Mesenchymal stem cell (in vitro differentiated cells and primary cell): ENCODE data around the gene DSCAML1.

ENCODE experiments used
- DNase-seq: peaks from one replicate; pipeline ENCODE4 v3.0.0-alpha.2; 2013
- H2AFZ ChIP-seq: one replicate; pipeline ENCODE4 v1.6.1; 2013; ENCODE audit warnings: low read depth, mild to moderate bottlenecking, control low read depth, inconsistent platforms, low read length, moderate library complexity
- H2AK5ac ChIP-seq: 2 replicates; pipeline ENCODE4 v1.6.1; 2013; ENCODE audit warnings: low read length, moderate library complexity, mild to moderate bottlenecking, inconsistent platforms; ENCODE audit not compliant: severe bottlenecking
- H2BK120ac ChIP-seq: one replicate; pipeline ENCODE4 v1.6.1; 2013; ENCODE audit warnings: low read depth, mild to moderate bottlenecking, inconsistent platforms, low read length, moderate library complexity
- H2BK12ac ChIP-seq, 2 experiments: one replicate each; pipeline ENCODE4 v1.6.1; 2013; ENCODE audit warnings: inconsistent platforms in 2 of 2, low read length in 2 of 2, mild to moderate bottlenecking in 2 of 2, moderate library complexity in 2 of 2, control low read depth in 1 of 2
- H2BK15ac ChIP-seq: one replicate; pipeline ENCODE4 v1.6.1; 2013; ENCODE audit warnings: mild to moderate bottlenecking, low read depth, inconsistent platforms; ENCODE audit not compliant: poor library complexity, severe bottlenecking
- H2BK5ac ChIP-seq: 2 replicates; pipeline ENCODE4 v1.6.1; 2013; ENCODE audit warnings: low read depth, mild to moderate bottlenecking, low read length, control low read depth, inconsistent platforms; ENCODE audit not compliant: poor library complexity, severe bottlenecking
- H3K14ac ChIP-seq, 2 experiments: one replicate each; pipeline ENCODE4 v1.6.1; 2013; ENCODE audit warnings: inconsistent platforms in 2 of 2, low read length in 2 of 2, control low read depth in 1 of 2, mild to moderate bottlenecking in 1 of 2, moderate library complexity in 1 of 2
- H3K18ac ChIP-seq, 2 experiments: one replicate each; pipeline ENCODE4 v1.6.1; 2013; ENCODE audit warnings: inconsistent platforms in 2 of 2, low read length in 2 of 2, control low read depth in 1 of 2, low read depth in 1 of 2, mild to moderate bottlenecking in 1 of 2
- H3K23ac ChIP-seq, 2 experiments: one replicate each; pipeline ENCODE4 v1.6.1; 2013; ENCODE audit warnings: inconsistent platforms in 2 of 2, low read length in 2 of 2, mild to moderate bottlenecking in 2 of 2, moderate library complexity in 2 of 2, control low read depth in 1 of 2
- H3K27ac ChIP-seq: 2 replicates; pipeline ENCODE4 v1.5.1; 2013; ENCODE audit warnings: mild to moderate bottlenecking, moderate library complexity, low read length, control low read depth, inconsistent platforms; ENCODE audit not compliant: poor library complexity, severe bottlenecking
- H3K27me3 ChIP-seq, 2 experiments: 2 replicates each; pipeline versions ENCODE4 v1.6.1 to v1.7.0; 2013; ENCODE audit warnings: low read length in 2 of 2, mild to moderate bottlenecking in 2 of 2, moderate library complexity in 2 of 2, control low read depth in 1 of 2, inconsistent platforms in 1 of 2; ENCODE audit not compliant: control insufficient read depth in 1 of 2, insufficient read depth in 1 of 2
- H3K36me3 ChIP-seq, 2 experiments: 2 replicates each; pipeline versions ENCODE4 v1.6.1 to v1.7.0; 2013; ENCODE audit warnings: low read length in 2 of 2, control low read depth in 1 of 2, inconsistent platforms in 1 of 2, low read depth in 1 of 2, mild to moderate bottlenecking in 1 of 2; ENCODE audit not compliant: insufficient read depth in 2 of 2, control insufficient read depth in 1 of 2
- H3K4ac ChIP-seq, 2 experiments: one replicate each; pipeline ENCODE4 v1.6.1; 2013; ENCODE audit warnings: inconsistent platforms in 2 of 2, low read length in 2 of 2, mild to moderate bottlenecking in 2 of 2, moderate library complexity in 2 of 2, control low read depth in 1 of 2, low read depth in 1 of 2
- H3K4me1 ChIP-seq: 2 replicates; pipeline ENCODE4 v1.6.1; 2013; ENCODE audit warnings: low read depth, low read length, control low read depth; ENCODE audit not compliant: control insufficient read depth, insufficient read depth
- H3K4me2 ChIP-seq: 2 replicates; pipeline ENCODE4 v1.6.1; 2013; ENCODE audit warnings: low read length, mild to moderate bottlenecking, inconsistent platforms; ENCODE audit not compliant: poor library complexity, severe bottlenecking
- H3K4me3 ChIP-seq, 2 experiments: 2 replicates each; pipeline versions ENCODE4 v1.5.1 to v1.7.0; 2013; ENCODE audit warnings: low read length in 2 of 2, mild to moderate bottlenecking in 2 of 2, control low read depth in 1 of 2, low read depth in 1 of 2; ENCODE audit not compliant: insufficient read depth in 1 of 2
- H3K79me1 ChIP-seq: replicated peaks from 2 replicates; pipeline ENCODE4 v1.6.1; 2013; ENCODE audit warnings: mild to moderate bottlenecking, control low read depth, low read length, inconsistent platforms; ENCODE audit not compliant: poor library complexity, severe bottlenecking
- H3K9ac ChIP-seq: 2 replicates; pipeline ENCODE4 v1.7.0; 2013; ENCODE audit warnings: mild to moderate bottlenecking, low read length, moderate library complexity
- H3K9me3 ChIP-seq: 2 replicates; pipeline ENCODE4 v1.7.0; 2013; ENCODE audit warnings: mild to moderate bottlenecking, low read length; ENCODE audit not compliant: control insufficient read depth
- H4K8ac ChIP-seq: one replicate; pipeline ENCODE4 v1.6.1; 2013; ENCODE audit warnings: inconsistent platforms, mild to moderate bottlenecking, low read length, moderate library complexity
- H4K91ac ChIP-seq: one replicate; pipeline ENCODE4 v1.6.1; 2013; ENCODE audit warnings: mild to moderate bottlenecking, low read length, inconsistent platforms
- WGBS: methylation state at CpG from one replicate; pipeline ENCODE4 v1.1.7; 2013; ENCODE audit warnings: mixed read lengths; 5-methylcytosine and 5-hydroxymethylcytosine counted together

Gene DSCAML1

GRCh38 chr11:117642396-117642795, 154.6 kb downstream of the DSCAML1 start:
- H3K4me1 ChIP-seq = peaks cover 4% of the 10 kb centered on the region
- H3K9me3 ChIP-seq = no peaks in the 10 kb centered on the region
- H2AFZ ChIP-seq = no peak overlapping the region
- no peaks in the 10 kb centered on the region for H3K79me1 ChIP-seq
- H4K91ac ChIP-seq = no peak overlapping the region
- no peak overlapping the region for H3K27ac ChIP-seq
- 72% methylated on average over 4 of the region's 4 CpGs for WGBS
- H3K14ac ChIP-seq = no peak overlapping the region
- peaks cover 46 to 71% of the 10 kb centered on the region in 2 experiments for H3K27me3 ChIP-seq
- no peak overlapping the region for H2BK120ac ChIP-seq
- H2AK5ac ChIP-seq = no peak overlapping the region
- H3K23ac ChIP-seq = no peak overlapping the region
- DNase-seq = no peak
- no peak overlapping the region for H3K4me2 ChIP-seq
- H3K9ac ChIP-seq = no peak overlapping the region
- no peaks in the 10 kb centered on the region for H3K36me3 ChIP-seq
- H4K8ac ChIP-seq = no peak overlapping the region
- no peak overlapping the region for H3K4ac ChIP-seq
- H2BK5ac ChIP-seq = no peak overlapping the region
- H3K4me3 ChIP-seq = no peak overlapping the region
- no peak overlapping the region for H2BK15ac ChIP-seq
- no peak overlapping the region for H2BK12ac ChIP-seq
- no peak overlapping the region for H3K18ac ChIP-seq

- Histone ChIP-seq H4K91ac (no peak overlapping the region), H3K36me3 (no peaks in the 10 kb centered on the region), H2AFZ (no peak overlapping the region), H3K14ac (no peak overlapping the region), H3K4me3 (no peak overlapping the region), H3K27me3 (peaks cover 46 to 70% of the 10 kb centered on the region in 2 experiments), H3K4me1 (peaks cover 4% of the 10 kb centered on the region), H3K27ac (no peak overlapping the region), H2BK120ac (no peak overlapping the region), H3K4me2 (no peak overlapping the region), H2BK5ac (no peak overlapping the region), H2BK15ac (no peak overlapping the region), H3K9me3 (no peaks in the 10 kb centered on the region), H3K23ac (no peak overlapping the region), H2BK12ac (no peak overlapping the region), H3K18ac (no peak overlapping the region), H3K9ac (no peak overlapping the region), H3K4ac (no peak overlapping the region), H2AK5ac (no peak overlapping the region), H3K79me1 (no peaks in the 10 kb centered on the region), H4K8ac (no peak overlapping the region)
- no peak for DNase-seq
- WGBS = 76% methylated on average over 12 of the region's 14 CpGs
Observed at GRCh38 chr11:117641008-117641915, 155.8 kb downstream of the DSCAML1 start.

- peaks cover 51 to 80% of the 10 kb centered on the region in 2 experiments for H3K27me3 ChIP-seq
- H3K4me2 ChIP-seq = no peak overlapping the region
- no peak overlapping the region for H3K4ac ChIP-seq
- no peak overlapping the region for H2BK12ac ChIP-seq
- no peak overlapping the region for H4K91ac ChIP-seq
- no peaks in the 10 kb centered on the region for H3K36me3 ChIP-seq
- peaks cover 5% of the 10 kb centered on the region for H3K4me1 ChIP-seq
- no peak overlapping the region for H2BK5ac ChIP-seq
- no peak overlapping the region for H3K18ac ChIP-seq
- H2BK15ac ChIP-seq = no peak overlapping the region
- 62% methylated on average over 7 of the region's 7 CpGs for WGBS
- no peak overlapping the region for H3K14ac ChIP-seq
- DNase-seq = no peak
- H2AFZ ChIP-seq = no peak overlapping the region
- no peak overlapping the region for H3K9ac ChIP-seq
- H2BK120ac ChIP-seq = no peak overlapping the region
- H3K23ac ChIP-seq = no peak overlapping the region
- H2AK5ac ChIP-seq = no peak overlapping the region
- no peak overlapping the region for H3K4me3 ChIP-seq
- H3K27ac ChIP-seq = no peak overlapping the region
- H4K8ac ChIP-seq = no peak overlapping the region
- H3K9me3 ChIP-seq = no peaks in the 10 kb centered on the region
- no peaks in the 10 kb centered on the region for H3K79me1 ChIP-seq
Observed at GRCh38 chr11:117640041-117640440, 157.0 kb downstream of the DSCAML1 start.

- no peak overlapping the region for H2AFZ ChIP-seq
- H3K14ac ChIP-seq = no peak overlapping the region
- no peak overlapping the region for H3K23ac ChIP-seq
- H4K8ac ChIP-seq = no peak overlapping the region
- H2AK5ac ChIP-seq = no peak overlapping the region
- H3K79me1 ChIP-seq = no peaks in the 10 kb centered on the region
- no peaks in the 10 kb centered on the region for H3K36me3 ChIP-seq
- no peak overlapping the region for H2BK5ac ChIP-seq
- WGBS = 86% methylated on average over 6 of the region's 8 CpGs
- H3K4me2 ChIP-seq = no peak overlapping the region
- H3K4me3 ChIP-seq = no peak overlapping the region
- no peak overlapping the region for H3K18ac ChIP-seq
- H2BK12ac ChIP-seq = no peak overlapping the region
- peaks cover 48 to 80% of the 10 kb centered on the region in 2 experiments for H3K27me3 ChIP-seq
- H4K91ac ChIP-seq = no peak overlapping the region
- H3K27ac ChIP-seq = no peak overlapping the region
- no peak overlapping the region for H3K4ac ChIP-seq
- no peaks in the 10 kb centered on the region for H3K9me3 ChIP-seq
- no peak overlapping the region for H3K9ac ChIP-seq
- H2BK120ac ChIP-seq = no peak overlapping the region
- no peak overlapping the region for H2BK15ac ChIP-seq
- DNase-seq = no peak
- peaks cover 7% of the 10 kb centered on the region for H3K4me1 ChIP-seq
Observed at GRCh38 chr11:117639601-117640000, 157.4 kb downstream of the DSCAML1 start.
